Limb (tissue), 2 donors: ENCODE measurements around the gene CDA.

Experiments used
- DNase-seq, 2 donors: peaks; one replicate each; pipeline ENCODE4 v3.0.0-alpha.2; 2016; ENCODE audit errors: extremely low spot score in 2 of 2

The CDA gene

GRCh38 chr1:20648438-20648837 is 59.5 kb downstream of the CDA start:
- DNase-seq = no peak

GRCh38 chr1:20648946-20649345 is 60.0 kb downstream of the CDA start:
- no peak for DNase-seq

GRCh38 chr1:20652300-20652699 is 63.4 kb downstream of the CDA start:
- DNase-seq = no peak

GRCh38 chr1:20654104-20654690 is 65.3 kb downstream of the CDA start:
- no peak for DNase-seq

GRCh38 chr1:20657024-20657423 is 68.1 kb downstream of the CDA start:
- DNase-seq = no peak

GRCh38 chr1:20658166-20658915 is 69.4 kb downstream of the CDA start:
- DNase-seq = no peak

GRCh38 chr1:20660363-20660762 is 71.5 kb downstream of the CDA start:
- DNase-seq = no peak

- DNase-seq = no peak
These were observed 71.9 kb downstream of the CDA start for GRCh38 chr1:20660847-20661206.

- peak; percentile 96 to 97 for DNase-seq
These were observed 72.6 kb downstream of the CDA start, which contains the start of gene DDOST for GRCh38 chr1:20661207-20662109. Gene DDOST, minus strand, starts transcription at chr1:20661369. Its CDS starts 19 bp downstream, at chr1:20661350.

- no peak for DNase-seq
These were observed 73.2 kb downstream of the CDA start for GRCh38 chr1:20662110-20662475.

- DNase-seq = no peak
These were observed 74.5 kb downstream of the CDA start for GRCh38 chr1:20663365-20663764.

- no peak for DNase-seq
These were observed 75.2 kb downstream of the CDA start for GRCh38 chr1:20663969-20664715.

- DNase-seq = no peak
These were observed 76.8 kb downstream of the CDA start for GRCh38 chr1:20665726-20666125.

GRCh38 chr1:20666146-20666545 is 77.2 kb downstream of the CDA start:
- DNase-seq = no peak

GRCh38 chr1:20666804-20667203 is 77.9 kb downstream of the CDA start:
- no peak for DNase-seq
